ENCODE results near the gene HOXA2. TPM values are rescaled to one million over a fixed set of nuclear protein-coding genes. Genes with fewer than 3 reads are reported as not detected.

HOXA2 gene
- total RNA-seq, 1 donor from 2014 or later: 2.0 TPM

GRCh38 chr7:27101171-27101956, 1.1 kb downstream of the HOXA2 start:
- H3K36me3 ChIP-seq: no peaks in the 10 kb centered on the region
- H3K27me3 ChIP-seq: no peaks in the 10 kb centered on the region
- intact Hi-C loops (cut with DNase I): no loop called here
- no peak overlapping the region for H3K27ac ChIP-seq
- peak in 1 of 2 donors; percentile 55 for DNase-seq (ENCODE audit: extremely low spot score in 2 of 2)
- peak overlapping the region in 1 of 2 donors; percentile 10 for H3K4me3 ChIP-seq
- TF ChIP-seq POLR2A (IDR thresholded peaks at IDR 0.05): no peak
- no peak for TF ChIP-seq CTCF (IDR thresholded peaks at IDR 0.05)
- no peak for TF ChIP-seq POLR2AphosphoS5 (IDR thresholded peaks at IDR 0.05; ENCODE audit: insufficient read depth in 1 of 2, low read depth in 1 of 2)
- H3K4me1 ChIP-seq: peaks cover 32% of the 10 kb centered on the region
- no peaks in the 10 kb centered on the region for H3K9me3 ChIP-seq

GRCh38 chr7:27100694-27101170, 1.8 kb downstream of the HOXA2 start:
- H3K9me3 ChIP-seq: no peaks in the 10 kb centered on the region
- intact Hi-C loops (cut with DNase I): no loop called here
- peaks cover 36% of the 10 kb centered on the region for H3K4me1 ChIP-seq
- H3K27ac ChIP-seq: no peak overlapping the region
- H3K36me3 ChIP-seq: no peaks in the 10 kb centered on the region
- peak in 1 of 2 donors; percentile 34 for DNase-seq (ENCODE audit: extremely low spot score in 2 of 2)
- TF ChIP-seq CTCF (IDR thresholded peaks at IDR 0.05) (no peak), POLR2A (IDR thresholded peaks at IDR 0.05) (no peak), POLR2AphosphoS5 (IDR thresholded peaks at IDR 0.05; ENCODE audit: insufficient read depth in 1 of 2, low read depth in 1 of 2) (no peak)
- H3K27me3 ChIP-seq: no peaks in the 10 kb centered on the region
- H3K4me3 ChIP-seq: no peak overlapping the region

GRCh38 chr7:27099453-27100370, 2.8 kb downstream of the HOXA2 start:
- Histone ChIP-seq H3K4me1 (peaks cover 41% of the 10 kb centered on the region), H3K27ac (no peak overlapping the region), H3K4me3 (no peak overlapping the region), H3K36me3 (no peaks in the 10 kb centered on the region), H3K27me3 (no peaks in the 10 kb centered on the region), H3K9me3 (no peaks in the 10 kb centered on the region)
- intact Hi-C loops (cut with DNase I): no loop called here
- no peak for TF ChIP-seq POLR2A (IDR thresholded peaks at IDR 0.05)
- TF ChIP-seq POLR2AphosphoS5 (IDR thresholded peaks at IDR 0.05; ENCODE audit: insufficient read depth in 1 of 2, low read depth in 1 of 2): no peak
- TF ChIP-seq CTCF (IDR thresholded peaks at IDR 0.05): no peak
- no peak for DNase-seq (ENCODE audit: extremely low spot score in 2 of 2)

DNA sequence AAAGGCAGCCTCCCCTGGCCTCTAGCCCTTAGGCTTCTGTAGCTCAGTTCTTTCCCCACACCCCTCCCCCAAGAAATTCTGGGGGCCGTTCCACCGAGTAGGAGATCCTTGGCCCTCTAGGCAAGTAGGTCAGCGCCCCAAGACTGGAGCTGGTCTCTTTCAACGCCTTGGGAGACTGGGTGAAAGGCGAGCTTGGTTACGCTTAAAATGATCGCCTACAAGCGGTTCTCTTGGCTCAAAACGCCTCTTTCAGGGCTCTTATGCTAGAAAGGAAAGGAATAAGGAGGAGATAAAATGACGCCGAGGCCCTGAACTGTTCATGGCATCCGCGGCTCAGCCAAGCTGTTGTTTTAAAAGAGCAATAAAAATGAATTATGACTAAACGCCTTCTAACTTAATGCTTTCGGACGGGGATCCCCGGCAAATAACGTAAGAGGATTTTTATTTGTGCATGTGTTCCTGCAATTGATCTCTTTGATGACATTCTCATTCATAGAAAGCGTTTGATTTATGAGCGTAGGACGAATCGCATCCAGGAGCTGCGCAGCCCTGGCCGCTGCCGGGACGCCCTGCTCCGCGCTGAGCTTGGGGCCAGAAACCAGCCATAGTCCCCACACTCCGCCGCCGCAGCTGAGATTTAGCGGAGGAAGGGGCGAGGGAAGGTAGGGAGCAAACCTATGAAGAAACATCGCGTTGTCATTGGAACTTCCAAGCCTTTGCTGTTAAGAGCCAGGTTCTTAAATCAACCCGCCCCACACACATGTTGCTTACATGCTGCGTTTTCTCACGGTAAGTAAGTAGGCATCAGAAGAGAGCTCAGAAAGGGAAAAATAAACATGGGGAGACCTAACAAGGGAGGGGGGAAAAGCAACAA, 3.7 kb downstream of the HOXA2 start:
- Histone ChIP-seq H3K4me3 (peak overlapping the region; percentile 20 to 24), H3K4me1 (peaks cover 41% of the 10 kb centered on the region), H3K27ac (no peak overlapping the region), H3K27me3 (no peaks in the 10 kb centered on the region), H3K36me3 (no peaks in the 10 kb centered on the region), H3K9me3 (no peaks in the 10 kb centered on the region)
- intact Hi-C loops (cut with DNase I): no loop called here
- DNase-seq (ENCODE audit: extremely low spot score in 2 of 2): no peak
- TF ChIP-seq POLR2AphosphoS5 (IDR thresholded peaks at IDR 0.05; ENCODE audit: insufficient read depth in 1 of 2, low read depth in 1 of 2) (peak; percentile 47 to 70), CTCF (IDR thresholded peaks at IDR 0.05) (no peak), POLR2A (IDR thresholded peaks at IDR 0.05) (no peak)
